HL-60 (cell line): ENCODE results near the gene CFAP92.

Experiments
- DNase-seq, 2 experiments: peaks; one replicate each; pipeline ENCODE4 v3.0.0-alpha.2; 2010 to 2020; ENCODE audit warnings: low read depth in 1 of 2, low spot score in 1 of 2
- H3K27ac ChIP-seq: fragments of 250-450 bp; sonication (Bioruptor Pico); replicated peaks from 2 replicates; pipeline ENCODE4 v1.5.1; 2020; ENCODE audit warnings: mild to moderate bottlenecking, moderate library complexity
- H3K27me3 ChIP-seq: fragments of 250-450 bp; sonication (Bioruptor Pico); 2 replicates; pipeline ENCODE4 v1.5.1; 2021; ENCODE audit warnings: mild to moderate bottlenecking, moderate library complexity; ENCODE audit not compliant: insufficient read depth, poor library complexity, severe bottlenecking
- H3K4me3 ChIP-seq: replicated peaks from 2 replicates; pipeline ENCODE4 v1.5.1; 2011; ENCODE audit warnings: mild to moderate bottlenecking, control low read depth, low read length; ENCODE audit not compliant: insufficient read depth
- GABPA ChIP-seq: IDR thresholded peaks from 2 replicates; pipeline ENCODE4 v1.6.1; 2012; ENCODE audit warnings: low read depth
- POLR2AphosphoS5 ChIP-seq: IDR thresholded peaks from 2 replicates; pipeline ENCODE4 v1.6.1; 2012; ENCODE audit warnings: low read depth
- SPI1 ChIP-seq: IDR thresholded peaks from 2 replicates; pipeline ENCODE4 v1.6.1; 2012; ENCODE audit warnings: low read depth, mild to moderate bottlenecking, borderline replicate concordance
- TF ChIP-seq, protein P1 (sequence below): IDR thresholded peaks from one replicate; pipeline ENCODE4 v1.5.1; 2011; ENCODE audit warnings: low read length, control low read depth, inconsistent platforms; ENCODE audit not compliant: insufficient read depth
- TF ChIP-seq, protein P2 (sequence below): IDR thresholded peaks from 2 replicates; pipeline ENCODE4 v1.6.1; 2012; ENCODE audit warnings: low read depth; ENCODE audit not compliant: insufficient replicate concordance

CFAP92 gene

DNA sequence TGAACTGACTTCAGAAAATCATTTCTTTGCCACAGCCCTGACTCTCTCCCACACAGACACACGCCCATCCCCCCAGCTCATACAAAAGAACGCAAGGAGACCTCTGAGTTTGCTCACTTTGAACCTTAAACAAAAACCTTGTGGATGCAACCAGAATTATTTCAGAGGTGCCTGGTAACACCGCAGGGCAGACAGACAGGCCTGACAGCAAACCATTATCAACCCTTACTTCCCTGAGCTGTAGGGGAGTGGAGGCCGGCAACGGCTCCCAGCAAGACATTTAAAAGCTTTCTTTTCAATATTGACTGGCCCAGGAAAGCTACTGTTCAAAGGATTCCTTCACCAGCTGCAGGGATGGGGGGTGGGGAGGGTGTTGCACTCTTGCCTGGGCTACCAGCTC lies 5.2 kb upstream of the CFAP92 start:
- TF ChIP-seq, protein P1, sequence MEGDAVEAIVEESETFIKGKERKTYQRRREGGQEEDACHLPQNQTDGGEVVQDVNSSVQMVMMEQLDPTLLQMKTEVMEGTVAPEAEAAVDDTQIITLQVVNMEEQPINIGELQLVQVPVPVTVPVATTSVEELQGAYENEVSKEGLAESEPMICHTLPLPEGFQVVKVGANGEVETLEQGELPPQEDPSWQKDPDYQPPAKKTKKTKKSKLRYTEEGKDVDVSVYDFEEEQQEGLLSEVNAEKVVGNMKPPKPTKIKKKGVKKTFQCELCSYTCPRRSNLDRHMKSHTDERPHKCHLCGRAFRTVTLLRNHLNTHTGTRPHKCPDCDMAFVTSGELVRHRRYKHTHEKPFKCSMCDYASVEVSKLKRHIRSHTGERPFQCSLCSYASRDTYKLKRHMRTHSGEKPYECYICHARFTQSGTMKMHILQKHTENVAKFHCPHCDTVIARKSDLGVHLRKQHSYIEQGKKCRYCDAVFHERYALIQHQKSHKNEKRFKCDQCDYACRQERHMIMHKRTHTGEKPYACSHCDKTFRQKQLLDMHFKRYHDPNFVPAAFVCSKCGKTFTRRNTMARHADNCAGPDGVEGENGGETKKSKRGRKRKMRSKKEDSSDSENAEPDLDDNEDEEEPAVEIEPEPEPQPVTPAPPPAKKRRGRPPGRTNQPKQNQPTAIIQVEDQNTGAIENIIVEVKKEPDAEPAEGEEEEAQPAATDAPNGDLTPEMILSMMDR: no peak
- TF ChIP-seq, protein P2, sequence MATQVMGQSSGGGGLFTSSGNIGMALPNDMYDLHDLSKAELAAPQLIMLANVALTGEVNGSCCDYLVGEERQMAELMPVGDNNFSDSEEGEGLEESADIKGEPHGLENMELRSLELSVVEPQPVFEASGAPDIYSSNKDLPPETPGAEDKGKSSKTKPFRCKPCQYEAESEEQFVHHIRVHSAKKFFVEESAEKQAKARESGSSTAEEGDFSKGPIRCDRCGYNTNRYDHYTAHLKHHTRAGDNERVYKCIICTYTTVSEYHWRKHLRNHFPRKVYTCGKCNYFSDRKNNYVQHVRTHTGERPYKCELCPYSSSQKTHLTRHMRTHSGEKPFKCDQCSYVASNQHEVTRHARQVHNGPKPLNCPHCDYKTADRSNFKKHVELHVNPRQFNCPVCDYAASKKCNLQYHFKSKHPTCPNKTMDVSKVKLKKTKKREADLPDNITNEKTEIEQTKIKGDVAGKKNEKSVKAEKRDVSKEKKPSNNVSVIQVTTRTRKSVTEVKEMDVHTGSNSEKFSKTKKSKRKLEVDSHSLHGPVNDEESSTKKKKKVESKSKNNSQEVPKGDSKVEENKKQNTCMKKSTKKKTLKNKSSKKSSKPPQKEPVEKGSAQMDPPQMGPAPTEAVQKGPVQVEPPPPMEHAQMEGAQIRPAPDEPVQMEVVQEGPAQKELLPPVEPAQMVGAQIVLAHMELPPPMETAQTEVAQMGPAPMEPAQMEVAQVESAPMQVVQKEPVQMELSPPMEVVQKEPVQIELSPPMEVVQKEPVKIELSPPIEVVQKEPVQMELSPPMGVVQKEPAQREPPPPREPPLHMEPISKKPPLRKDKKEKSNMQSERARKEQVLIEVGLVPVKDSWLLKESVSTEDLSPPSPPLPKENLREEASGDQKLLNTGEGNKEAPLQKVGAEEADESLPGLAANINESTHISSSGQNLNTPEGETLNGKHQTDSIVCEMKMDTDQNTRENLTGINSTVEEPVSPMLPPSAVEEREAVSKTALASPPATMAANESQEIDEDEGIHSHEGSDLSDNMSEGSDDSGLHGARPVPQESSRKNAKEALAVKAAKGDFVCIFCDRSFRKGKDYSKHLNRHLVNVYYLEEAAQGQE: no peak
- TF ChIP-seq POLR2AphosphoS5 (no peak), GABPA (no peak), SPI1 (no peak)
- Histone ChIP-seq H3K27ac (no peak overlapping the region), H3K27me3 (peaks cover 28% of the 10 kb centered on the region), H3K4me3 (no peak overlapping the region)
- DNase-seq: no peak

DNA sequence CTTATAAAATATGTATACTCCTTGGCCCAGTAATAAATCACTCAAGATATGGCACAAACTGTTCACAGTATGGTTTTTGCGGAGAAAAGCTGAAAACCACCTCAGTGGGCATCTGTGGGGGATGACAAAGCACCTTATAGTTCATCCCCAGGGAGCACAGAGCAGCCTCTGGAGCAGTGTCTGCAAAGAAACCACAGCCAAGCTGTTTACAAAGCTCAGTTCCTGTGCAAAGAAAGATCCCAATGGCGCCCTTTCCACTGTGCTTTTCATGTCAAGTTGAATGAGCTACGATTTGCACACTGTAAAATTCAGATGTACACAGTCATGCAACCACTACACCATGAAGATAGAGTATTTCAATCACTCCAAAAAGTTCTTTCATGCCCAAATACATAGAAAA lies 4.7 kb upstream of the CFAP92 start:
- peaks cover 28% of the 10 kb centered on the region for H3K27me3 ChIP-seq
- no peak overlapping the region for H3K27ac ChIP-seq
- H3K4me3 ChIP-seq: no peak overlapping the region
- TF ChIP-seq, protein P1: no peak
- no peak for TF ChIP-seq POLR2AphosphoS5
- no peak for TF ChIP-seq GABPA
- TF ChIP-seq, protein P2: no peak
- TF ChIP-seq SPI1: no peak
- peak in 1 of 2 experiments; percentile 42 for DNase-seq

DNA sequence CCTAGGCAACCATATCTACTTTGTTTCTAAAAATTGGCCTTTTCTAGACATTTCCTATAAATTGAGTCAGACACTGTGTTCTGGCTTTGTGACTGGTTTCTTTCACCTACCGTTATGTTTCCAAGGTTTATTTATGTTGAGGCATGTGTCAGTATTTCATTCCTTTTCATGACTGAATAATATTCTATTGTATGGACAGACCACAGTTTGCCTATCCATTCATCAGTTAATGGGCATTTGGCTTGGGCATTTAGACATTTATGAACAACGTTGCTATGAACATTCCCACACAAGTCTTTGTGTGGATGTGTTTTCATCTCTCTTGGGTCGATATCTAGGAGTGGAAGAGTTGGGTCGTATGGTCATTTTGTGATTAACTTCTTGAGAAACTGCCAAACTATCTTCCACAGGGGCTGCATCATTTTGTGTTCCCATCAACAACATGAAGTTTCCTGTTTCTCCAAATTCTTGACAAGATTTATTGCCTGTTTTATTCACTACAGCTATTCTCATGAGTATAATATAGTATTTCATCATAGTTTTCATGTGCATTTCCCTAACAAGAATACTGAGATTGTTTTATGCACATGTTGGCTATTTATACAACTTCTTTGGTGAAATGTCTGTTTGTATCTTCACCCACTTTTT lies 3.7 kb upstream of the CFAP92 start:
- Histone ChIP-seq H3K27me3 (peaks cover 18% of the 10 kb centered on the region), H3K4me3 (no peak overlapping the region), H3K27ac (no peak overlapping the region)
- no peak for DNase-seq
- TF ChIP-seq, protein P1: no peak
- TF ChIP-seq, protein P2: no peak
- TF ChIP-seq GABPA: no peak
- TF ChIP-seq SPI1: no peak
- no peak for TF ChIP-seq POLR2AphosphoS5
